AG08395 (cell line): ENCODE data around the gene ZBTB42.
"Not testable (repeated sequence)": the region's sequence is repeated elsewhere in the genome, so short reads cannot be mapped to it uniquely, and the experiment has no call there.

ENCODE experiments used
- DNase-seq: peaks from one replicate; pipeline ENCODE4 v3.0.0; 2012; ENCODE audit warnings: mixed read lengths, low spot score

Gene ZBTB42

DNA sequence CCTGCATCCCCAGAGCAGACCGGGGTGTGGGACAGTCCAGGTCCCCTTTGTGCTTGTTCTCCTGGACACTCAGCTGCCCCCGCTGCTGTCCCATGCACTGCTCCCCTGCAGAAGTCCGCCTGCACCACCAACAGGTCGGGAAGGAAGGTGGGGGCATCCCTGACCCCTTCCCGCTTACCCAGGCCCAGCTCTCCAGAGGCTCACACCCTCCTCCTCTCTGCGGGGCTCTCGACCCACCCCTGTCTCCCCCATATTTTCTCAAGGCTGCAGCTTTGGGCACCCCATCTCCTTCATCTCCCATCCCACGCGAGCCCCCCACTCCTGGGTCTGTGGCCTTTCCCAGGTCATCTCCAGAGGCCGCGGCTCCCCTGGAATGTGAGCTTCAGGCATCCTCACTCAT is 9.4 kb downstream of the ZBTB42 start:
- no peak for DNase-seq

DNA sequence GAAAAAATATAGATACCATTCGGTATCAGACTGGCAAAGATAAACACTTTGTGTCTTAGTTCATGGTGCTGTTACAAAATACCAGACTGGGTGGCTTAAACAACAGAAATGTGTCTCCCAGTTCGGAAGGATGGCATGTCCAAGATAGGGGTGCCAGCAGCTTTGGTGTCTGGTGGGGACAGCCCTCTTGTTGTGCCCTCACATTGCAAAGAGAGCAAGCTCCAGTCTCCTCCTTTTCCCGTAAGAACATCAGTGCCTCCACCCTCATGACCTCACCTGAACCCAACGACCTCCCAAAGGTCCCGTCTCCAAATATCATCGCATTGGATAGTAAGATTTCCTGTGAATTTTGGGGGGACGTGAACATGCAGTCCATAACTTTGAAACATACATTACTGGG is 12.4 kb downstream of the ZBTB42 start:
- no peak for DNase-seq

DNA sequence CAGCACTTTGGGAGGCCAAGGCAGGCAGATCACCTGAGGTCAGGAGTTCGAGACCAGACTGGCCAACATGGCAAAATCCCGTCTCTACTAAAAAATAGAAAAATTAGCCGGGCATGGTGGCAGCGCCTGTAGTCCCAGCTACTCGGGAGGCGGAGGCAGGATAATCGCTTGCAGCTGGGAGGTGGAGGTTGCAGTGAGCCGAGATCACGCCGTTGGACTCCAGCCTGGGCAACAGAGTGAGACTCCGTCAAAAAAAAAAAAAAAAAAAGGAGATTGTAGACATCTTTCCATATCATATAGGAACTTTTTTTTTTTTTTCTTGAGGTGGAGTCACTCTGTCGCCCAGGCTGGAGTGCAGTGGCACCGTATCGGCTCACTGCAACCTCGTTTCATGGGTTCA is 13.8 kb downstream of the ZBTB42 start:
- not testable (repeated sequence) for DNase-seq

DNA sequence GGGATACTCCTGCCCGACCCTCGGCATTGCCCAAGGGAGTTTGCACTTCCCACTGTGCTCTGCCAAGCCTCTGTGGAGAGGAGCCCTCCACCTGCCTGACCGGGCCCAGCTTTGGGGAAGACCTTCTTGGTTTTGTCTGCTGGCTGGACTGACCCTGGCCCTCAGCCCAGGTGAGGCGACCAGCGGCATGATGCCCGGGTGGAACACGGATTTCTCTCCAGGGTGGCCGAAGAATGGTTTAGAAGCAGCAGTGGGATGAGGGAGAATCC is 15.6 kb downstream of the ZBTB42 start:
- no peak for DNase-seq

DNA sequence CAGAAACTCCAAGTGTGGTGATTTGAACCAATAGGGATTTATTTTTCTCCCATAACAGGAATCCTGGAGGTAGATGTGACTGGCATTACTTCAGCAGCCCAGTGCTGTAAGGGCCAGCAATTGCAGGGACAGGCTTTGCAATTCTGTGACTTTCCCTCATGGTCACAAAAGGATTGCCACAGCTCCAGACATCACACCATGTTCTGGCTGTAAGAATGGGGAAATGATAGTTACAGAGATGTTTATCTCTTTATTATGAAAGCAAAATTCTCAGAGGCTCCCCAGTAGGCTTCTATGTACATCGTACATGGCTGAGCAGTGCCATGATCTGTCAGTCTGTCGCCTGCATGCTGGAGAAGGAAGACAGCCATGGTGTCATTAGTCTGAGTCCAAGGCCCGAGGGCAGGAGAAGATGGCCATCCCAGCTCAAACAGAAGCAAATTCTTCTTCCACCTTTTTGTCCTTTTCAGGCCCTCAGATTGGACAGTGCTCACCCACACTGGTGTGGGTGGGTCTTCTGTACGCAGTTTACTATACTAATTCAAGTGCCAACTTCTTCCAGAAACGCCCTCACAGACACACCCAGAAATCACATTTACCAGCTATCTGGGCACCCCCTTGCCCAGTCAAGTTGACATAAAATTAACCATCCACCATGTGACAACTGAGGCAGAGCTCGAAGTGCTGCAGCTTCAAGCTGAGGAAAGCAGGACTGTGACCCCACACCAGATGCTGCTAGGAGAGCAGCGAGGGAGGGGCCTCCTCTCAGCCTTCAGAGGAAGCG is 17.2 kb downstream of the ZBTB42 start:
- no peak for DNase-seq

DNA sequence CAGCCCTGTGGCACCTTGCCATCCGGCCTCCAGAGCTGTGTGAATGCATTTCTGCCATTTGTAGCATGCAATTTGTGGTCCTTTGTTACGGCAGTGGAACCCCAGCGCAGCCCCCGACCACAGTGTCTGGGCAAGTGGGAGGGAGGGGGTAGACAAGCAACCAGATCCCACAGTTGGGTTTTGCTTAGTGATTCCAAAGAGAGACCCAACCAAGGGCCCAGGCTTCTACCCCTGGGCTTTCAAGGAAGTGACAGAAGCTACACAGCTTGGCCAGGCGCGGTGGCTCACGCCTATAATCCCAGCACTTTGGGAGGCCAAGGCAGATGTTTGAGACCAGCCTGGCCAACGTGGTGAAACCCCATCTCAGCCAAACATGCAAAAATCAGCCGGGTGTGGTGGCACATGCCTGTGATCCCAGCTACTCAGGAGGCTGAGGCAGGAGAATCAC is 17.8 kb downstream of the ZBTB42 start:
- no peak for DNase-seq

DNA sequence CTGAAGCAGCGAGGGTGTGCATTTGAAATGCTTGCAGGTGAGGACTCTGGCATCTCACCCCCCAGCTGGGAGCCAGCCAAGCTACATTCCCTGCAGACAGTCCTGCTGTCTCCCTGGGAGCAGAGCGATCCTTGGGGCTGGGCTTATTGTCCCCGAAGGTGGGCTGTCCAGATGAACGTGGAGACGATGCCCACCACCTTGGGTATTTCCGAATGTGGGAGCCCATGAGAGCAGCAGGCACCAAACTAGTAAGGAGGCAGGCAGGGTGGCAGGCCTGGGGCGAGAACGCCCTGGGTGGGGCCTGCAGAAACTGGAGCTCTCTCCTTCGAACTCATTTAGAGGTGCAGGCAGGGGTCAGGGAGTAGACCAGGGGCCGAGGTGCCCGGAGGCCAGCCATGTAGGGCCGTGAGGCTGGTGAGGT is 18.5 kb downstream of the ZBTB42 start:
- DNase-seq: no peak

DNA sequence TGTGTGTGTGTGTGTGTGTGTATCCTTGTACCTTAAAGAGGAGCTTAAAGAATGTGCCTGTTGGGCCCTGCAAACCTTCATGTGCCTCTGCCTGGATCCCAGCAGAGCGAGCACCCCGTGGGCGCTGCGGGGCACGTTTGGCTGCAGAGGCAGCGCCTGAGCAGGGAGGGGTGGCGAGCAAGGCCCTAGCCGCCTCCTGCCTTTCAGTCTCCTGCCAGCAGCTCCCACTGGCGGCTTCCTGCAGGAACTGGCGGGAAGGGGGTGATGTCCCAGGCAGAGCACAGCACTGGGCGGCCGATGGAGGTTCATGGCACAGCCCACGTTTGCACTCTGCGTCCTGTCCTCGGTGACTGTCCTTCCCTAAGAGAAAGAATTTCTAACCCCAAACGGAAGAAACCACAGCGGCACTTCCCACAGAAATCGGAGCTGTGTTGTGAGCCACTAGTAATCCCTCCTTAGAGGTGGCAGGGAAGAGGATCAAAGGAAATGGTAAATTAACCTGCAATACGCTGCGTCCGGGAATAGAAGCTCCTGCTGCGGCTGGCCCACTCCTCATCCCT is 19.8 kb downstream of the ZBTB42 start:
- DNase-seq: peak; percentile 76

DNA sequence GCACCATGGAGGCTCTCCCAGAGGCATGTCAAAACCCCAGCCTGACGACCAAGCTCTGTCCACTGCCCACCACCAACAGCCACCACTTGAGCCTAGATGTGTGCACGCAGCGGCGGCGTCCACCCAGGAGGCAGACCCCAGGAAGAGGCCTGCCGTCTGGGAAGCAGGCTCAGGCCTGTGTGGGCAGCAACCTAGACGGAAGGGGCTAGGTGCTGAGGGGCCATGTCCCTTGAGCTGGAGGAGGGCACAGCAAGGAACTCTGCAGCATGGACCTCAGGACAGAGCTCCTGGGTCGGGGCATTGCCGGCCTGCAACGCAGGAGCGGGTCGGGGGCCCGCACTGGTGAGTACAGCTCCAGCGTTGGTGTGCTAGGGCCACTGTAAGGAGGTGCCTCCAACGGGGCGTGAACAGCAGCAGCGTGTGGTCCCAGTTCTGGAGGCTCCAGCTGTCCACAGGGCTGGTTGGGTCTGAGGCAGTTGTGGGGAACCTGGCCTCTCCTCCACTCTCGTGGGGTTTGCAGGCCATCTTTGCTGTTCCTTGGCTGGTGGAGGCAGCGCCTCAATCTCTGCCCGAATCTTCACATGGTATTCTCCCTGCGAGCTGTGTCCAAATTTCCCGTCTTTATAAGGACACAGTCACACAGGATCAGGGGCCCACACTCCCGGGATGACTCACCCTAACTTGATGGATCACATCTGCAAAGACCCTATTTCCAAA is 20.5 kb downstream of the ZBTB42 start:
- DNase-seq: no peak

DNA sequence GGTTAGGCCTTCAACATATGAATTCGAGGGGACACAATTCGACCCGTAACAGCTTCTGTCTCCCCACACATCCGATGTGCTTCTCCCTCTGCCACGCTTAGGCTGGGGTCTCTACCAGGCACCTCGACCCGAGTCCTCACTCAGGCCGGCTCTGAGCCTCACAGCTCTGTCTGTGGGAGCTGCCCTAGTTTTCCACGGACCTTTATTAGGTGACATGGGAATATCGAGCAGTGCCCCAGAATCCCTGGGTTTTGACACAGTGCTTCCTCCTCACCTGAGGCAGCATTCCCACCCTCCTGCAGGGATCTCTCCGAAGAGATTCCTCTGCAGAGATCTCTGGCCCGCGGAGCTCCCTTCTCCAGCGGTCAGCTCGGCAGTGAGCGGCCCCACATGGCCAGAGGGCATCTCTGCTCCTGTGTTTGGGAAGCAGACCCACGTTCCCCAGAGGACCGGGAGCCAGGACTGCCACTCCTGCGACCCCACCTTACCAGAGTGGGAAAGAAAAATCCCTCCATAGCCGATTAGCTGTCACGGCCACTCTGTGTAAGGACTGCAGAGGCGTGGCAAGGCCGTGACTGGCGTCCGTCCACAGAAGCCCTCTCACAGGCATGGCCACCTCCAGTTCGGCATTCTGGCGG is 21.2 kb downstream of the ZBTB42 start:
- no peak for DNase-seq

DNA sequence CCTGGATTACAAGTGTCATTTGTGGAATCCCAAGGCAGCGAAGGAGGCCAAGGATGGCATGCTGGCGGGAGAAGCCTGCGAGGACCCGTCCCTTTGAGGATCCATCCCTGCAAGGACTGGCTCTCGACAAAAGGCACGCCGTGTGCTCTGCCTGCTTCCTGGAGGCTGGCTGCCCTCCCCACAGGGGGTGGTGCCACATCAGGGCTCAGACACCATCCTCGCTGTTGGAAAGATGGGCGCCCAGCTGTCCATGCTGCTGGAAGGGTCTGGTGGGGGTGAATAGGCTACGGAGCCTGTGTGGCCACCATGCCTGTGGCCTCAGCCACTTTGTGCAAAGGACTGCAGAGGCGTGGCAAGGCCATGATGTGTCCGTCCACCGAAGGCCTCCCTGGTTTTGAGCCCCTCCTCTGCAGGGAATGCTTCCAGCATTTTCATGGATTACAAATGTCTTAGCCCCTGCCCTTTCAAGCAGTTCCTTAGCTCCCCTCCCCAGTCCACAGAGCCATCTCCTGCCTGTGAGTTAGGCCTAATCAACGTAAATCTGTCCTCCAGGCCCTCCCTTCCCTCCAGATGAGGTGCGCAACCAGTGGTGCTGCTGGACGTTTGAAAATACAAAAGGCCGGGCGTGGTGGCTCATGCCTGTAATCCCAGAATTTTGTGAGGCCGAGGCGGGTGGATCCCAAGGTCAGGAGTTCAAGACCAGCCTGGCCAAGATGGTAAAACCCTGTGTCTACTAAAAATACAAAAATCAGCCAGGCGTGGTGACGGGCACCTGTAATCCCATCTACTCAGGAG is 22.1 kb downstream of the ZBTB42 start:
- DNase-seq: no peak

DNA sequence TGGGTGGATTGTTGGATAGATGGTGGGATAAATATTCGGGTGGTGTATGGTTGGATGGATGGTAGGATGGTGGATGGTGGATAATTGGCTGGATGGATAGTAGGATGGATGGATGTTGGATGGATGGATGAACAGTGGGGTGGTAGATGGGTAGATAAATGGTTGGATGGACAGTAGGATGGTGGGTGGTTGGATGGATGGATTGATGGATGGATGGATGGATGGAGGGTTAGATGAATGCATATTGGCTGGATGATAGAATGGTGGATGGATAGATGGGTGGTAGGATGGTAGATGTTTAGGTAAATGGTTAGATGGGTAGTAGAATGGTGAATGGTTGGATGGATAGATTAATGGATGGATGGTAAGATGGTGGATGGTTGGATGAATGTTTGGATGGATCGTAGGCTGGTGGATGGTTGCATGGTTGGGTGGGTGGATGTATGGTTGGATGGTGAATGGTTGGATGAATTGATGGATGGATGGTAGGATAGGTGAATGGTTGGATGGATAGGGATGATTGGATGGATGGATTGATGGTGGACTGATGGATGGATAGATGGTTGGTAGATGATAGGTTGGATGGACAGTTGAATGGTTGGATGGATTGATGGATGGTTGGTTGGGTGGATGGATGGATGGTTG is 23.6 kb downstream of the ZBTB42 start:
- no peak for DNase-seq

DNA sequence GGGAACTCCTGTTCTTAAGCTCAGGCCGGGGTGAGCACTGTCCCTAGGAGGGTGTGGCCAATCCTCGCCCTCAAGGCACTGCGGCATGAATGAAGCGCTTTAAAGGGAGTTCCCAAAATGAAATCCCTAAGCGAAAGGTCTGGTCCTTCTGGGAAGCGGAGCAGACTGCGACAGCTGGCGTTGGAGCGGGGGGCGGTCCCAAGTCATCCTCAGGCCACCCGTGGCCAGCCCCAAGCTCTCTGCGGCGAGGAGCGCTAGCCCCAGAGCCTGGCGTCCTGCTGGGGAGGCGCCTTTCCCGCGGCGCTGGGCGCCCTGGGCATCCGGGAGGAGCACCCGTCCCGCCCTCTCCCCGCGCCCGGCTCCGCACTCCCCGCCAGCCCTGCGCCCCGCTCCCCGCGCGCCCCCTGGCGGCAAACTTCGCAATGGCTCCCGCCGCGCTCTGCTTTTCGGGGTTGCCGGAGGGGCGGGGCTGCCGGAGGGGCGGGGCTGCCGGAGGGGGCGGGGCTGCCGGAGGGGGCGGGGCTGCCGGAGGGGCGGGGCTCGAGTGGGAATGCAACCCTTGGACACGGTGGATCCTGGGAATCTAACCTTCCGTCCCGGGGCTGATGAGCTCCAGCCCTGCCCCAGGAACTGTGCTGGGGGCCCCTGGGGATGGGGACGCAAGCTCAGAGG is 25.4 kb downstream of the ZBTB42 start:
- DNase-seq: peak; percentile 93

DNA sequence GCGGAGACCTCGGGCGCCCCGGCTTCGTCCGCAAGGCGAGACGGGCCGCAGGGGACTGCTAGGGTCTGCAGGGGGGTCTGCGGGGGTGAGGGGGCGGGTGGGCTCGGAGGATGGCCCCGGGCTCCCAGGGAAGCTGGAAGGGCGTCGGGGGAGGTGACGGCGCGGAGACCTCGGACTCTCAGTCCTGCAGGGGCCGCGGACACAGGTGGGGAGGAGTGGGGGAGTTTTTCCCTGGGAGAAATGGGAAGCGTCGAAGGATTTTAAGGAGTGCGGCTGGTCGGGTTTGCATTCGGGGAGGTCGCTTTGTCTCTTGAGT is 25.9 kb downstream of the ZBTB42 start:
- DNase-seq: no peak

DNA sequence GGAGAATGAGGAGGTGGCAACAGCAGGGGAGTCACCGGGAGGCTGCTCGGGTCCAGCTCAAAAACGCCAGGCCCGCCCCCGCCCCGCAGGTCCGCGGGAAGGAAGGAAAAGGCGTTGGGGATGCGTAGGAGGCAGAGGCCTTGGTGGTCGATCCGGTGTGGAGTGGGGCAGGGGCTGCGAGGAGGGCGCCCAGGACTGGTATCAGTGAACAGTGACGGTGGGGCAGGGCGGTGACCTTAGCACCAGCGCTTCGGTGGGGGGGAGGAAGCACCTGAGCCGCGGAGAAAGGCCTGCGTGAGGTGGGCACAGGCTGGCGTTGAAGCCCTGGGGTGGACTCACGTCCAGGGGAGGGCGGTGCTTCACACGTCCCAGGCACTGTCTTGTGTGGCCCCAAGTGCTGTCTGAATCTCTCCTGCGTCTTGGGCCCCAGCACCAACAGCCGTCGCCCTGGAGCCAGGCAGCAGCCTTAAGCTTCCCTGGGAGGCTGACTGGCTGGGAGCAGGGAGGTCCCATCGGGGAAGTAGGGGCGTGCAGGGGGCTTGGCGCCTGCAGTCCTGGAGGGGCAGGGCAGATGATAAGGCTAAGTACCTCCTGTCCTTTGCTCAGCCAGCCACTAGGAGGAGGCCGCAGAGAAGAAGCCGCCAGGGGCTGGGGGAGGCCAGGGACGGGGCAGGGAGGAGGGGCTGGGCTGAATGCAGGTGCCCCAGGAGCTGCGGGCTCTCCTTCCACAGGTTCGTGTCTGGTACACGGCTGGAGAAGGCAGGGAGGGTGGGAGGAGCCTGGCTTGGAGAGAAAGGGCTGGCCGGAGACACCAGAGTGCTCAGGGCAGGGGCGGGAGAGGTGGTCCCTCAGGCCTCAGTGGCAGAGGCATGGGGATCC is 26.5 kb downstream of the ZBTB42 start:
- DNase-seq: peak; percentile 56

DNA sequence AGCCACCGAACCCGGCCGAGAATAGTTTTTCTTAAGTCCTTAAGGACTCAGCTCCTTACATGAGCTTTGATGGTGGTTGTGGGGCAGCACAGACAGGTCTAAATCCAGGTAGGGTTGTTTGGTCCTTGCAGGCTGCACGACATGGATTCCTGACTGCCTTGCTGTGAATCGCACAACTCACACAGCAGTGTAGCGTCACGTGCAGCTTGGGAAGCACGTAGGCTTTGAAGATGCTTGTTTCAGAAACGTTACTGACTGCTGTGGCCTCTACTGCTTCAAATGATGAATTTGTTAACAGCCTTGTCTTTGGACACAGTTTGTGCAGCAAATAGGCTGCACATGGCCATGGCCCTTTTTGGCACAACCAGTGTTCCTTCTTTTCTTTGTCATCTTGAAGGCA is 29.9 kb downstream of the ZBTB42 start:
- no peak for DNase-seq

DNA sequence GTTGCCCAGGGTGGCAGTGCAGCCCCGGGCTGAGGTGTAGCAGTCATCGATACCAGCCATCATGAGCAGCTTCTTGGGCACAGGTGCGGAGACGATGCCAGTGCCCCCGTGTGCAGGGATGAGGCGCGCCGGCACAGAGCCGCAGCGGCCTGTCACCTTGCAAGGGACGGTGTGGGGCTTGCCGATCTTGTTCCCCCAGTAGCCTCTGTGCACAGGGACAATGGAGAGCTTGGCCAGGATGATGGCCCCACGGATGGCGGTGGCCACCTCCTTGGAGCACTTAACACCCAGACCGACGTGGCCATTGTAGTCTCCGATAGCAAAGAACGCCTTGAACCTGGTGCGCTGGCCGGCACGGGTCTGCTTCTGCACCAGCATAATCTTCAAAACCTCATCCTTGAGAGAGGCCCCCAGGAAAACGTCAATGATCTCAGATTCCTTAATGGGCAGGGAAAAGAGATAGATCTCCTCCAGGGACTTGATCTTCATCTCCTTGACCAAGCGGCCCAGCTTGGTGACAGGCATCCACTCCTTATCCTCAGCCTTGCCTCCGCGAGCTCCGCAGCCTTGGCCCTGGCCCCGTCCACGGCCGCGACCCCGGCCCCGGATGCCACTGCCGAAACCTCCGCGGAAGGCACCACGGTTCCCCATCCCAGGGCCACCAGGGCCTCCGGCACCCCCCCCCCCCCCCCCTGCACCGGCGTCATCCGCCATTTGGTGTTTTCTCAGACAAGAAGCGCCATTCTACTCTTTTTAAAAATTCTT is 35.5 kb downstream of the ZBTB42 start:
- not testable (repeated sequence) for DNase-seq

DNA sequence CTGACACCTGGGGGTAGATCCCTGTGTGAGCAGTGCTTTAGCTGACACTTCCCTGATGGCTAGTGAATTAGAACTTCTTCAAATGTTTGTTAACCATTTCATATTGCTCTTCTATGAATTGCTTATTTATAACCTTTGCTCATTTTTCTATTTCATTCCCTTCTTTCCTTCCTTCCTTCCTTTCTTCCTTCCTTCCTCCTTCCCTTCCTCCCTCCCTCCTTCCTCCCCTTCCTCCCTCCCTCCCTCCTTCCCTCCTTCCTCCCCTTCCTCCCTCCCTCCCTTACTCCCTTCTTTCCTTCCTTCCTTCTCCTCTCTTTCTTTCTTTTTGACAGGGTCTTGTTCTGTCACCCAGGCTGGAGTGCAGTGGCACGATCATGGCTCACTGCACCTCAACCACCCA is 40.8 kb downstream of the ZBTB42 start:
- no peak for DNase-seq

DNA sequence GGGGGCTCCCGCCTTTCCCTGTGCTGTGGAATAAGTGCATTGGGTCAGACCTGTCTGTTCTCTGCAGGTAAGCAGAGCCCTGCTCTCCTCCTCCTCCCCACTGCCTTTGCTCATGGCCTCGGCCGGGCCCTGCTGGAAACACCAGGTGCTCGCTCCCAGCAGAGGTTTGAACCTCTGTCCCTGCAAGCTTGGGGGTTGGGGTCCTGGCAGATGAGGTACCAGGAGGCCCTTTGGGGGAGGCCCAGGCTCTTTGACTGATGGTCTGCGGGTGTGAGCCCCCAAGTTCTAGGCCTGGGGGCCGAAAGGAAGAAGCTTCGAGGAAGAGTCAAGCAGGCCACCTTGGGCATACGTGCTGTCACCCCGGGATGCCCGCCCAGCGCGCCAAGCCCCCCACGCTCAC is 42.1 kb downstream of the ZBTB42 start:
- DNase-seq: no peak
